ENCODE data around the gene PDP2. TPM values are rescaled to one million over a fixed set of nuclear protein-coding genes. Genes with fewer than 3 reads are reported as not detected.
"Not testable (repeated sequence)": the region's sequence is repeated elsewhere in the genome, so short reads cannot be mapped to it uniquely, and the experiment has no call there.

Gene PDP2
- total RNA-seq, 1 donor from 2014 or later = 11.3 TPM

DNA sequence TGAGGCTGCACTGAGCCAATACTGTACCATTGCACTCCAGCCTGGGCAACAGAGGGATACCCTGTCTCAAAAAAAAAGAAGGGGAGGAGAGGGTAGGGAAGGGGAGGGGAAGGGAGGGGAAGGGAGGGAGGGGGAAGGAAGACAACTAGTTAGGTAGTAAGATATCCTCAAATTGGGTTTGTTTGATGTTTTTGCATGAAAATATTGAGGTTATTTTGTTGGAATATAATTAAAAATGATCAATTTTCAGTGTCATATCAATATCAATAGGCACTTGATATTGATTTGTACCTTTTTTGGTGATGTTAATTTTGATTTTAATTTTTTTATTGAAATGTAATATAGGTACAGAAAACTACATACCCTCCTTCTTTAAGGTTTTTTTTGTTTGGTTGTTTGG lies 16.6 kb upstream of the PDP2 start:
- Mint-ChIP-seq H3K4me1 (ENCODE audit: unreplicated experiment) (peaks cover 2% of the 10 kb centered on the region), H3K27me3 (ENCODE audit: unreplicated experiment) (peaks cover 5% of the 10 kb centered on the region), H3K36me3 (ENCODE audit: low read depth, unreplicated experiment) (no peaks in the 10 kb centered on the region), H3K4me3 (ENCODE audit: unreplicated experiment) (no peak overlapping the region), H3K27ac (ENCODE audit: unreplicated experiment) (no peak overlapping the region), H3K9me3 (ENCODE audit: unreplicated experiment) (no peaks in the 10 kb centered on the region)
- TF ChIP-seq, protein P1, sequence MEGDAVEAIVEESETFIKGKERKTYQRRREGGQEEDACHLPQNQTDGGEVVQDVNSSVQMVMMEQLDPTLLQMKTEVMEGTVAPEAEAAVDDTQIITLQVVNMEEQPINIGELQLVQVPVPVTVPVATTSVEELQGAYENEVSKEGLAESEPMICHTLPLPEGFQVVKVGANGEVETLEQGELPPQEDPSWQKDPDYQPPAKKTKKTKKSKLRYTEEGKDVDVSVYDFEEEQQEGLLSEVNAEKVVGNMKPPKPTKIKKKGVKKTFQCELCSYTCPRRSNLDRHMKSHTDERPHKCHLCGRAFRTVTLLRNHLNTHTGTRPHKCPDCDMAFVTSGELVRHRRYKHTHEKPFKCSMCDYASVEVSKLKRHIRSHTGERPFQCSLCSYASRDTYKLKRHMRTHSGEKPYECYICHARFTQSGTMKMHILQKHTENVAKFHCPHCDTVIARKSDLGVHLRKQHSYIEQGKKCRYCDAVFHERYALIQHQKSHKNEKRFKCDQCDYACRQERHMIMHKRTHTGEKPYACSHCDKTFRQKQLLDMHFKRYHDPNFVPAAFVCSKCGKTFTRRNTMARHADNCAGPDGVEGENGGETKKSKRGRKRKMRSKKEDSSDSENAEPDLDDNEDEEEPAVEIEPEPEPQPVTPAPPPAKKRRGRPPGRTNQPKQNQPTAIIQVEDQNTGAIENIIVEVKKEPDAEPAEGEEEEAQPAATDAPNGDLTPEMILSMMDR (IDR thresholded peaks at IDR 0.05; ENCODE audit: unreplicated experiment) = no peak
- DNase-seq (ENCODE audit: low spot score) = no peak

DNA sequence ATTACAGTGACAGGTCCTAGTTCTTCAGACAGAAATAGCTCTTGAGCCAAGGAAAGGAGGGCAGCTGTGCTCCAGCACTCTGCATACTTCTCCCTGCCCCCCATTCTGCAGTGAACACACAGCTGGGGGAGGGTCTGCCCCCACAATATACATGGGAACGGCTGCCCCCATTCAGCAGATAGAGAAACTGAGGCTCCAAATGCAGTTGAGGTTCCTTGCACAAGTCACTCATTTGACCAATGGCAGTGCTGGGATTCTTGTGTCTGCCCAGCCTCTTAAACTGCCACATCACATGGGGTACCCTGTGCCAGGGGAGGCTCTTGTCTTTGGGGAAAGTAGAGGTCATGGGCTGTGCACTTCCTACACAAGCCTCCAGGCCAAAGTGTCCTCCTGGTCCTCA lies 10.9 kb upstream of the PDP2 start:
- Mint-ChIP-seq H3K4me3 (ENCODE audit: unreplicated experiment) (no peak overlapping the region), H3K27me3 (ENCODE audit: unreplicated experiment) (peaks cover 2% of the 10 kb centered on the region), H3K27ac (ENCODE audit: unreplicated experiment) (no peak overlapping the region), H3K36me3 (ENCODE audit: low read depth, unreplicated experiment) (no peaks in the 10 kb centered on the region), H3K9me3 (ENCODE audit: unreplicated experiment) (no peaks in the 10 kb centered on the region), H3K4me1 (ENCODE audit: unreplicated experiment) (peaks cover 4% of the 10 kb centered on the region)
- TF ChIP-seq, protein P1 (IDR thresholded peaks at IDR 0.05; ENCODE audit: unreplicated experiment) = no peak
- no peak for DNase-seq (ENCODE audit: low spot score)

DNA sequence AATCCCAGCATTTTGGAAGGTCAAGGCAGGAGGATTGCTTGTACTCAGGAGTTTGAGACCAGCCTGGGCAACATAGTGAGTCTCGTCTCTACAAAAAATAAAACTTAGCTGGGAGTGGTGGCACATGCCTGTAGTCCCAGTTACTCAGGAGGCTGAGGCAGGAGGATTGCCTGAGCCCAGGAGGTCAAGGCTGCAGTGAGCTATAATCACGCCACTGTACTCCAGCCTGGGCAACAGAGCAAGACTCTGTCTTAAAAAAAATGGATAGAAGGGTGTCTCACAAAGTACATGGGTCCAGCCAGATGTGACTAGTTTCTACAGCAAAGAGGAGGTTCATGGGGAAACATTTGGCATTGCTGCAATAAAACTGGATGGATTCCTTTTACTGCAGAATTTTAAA lies 9.0 kb upstream of the PDP2 start:
- not testable (repeated sequence) for H3K4me3 Mint-ChIP-seq (ENCODE audit: unreplicated experiment); H3K27me3 Mint-ChIP-seq (ENCODE audit: unreplicated experiment); H3K36me3 Mint-ChIP-seq (ENCODE audit: low read depth, unreplicated experiment); DNase-seq (ENCODE audit: low spot score); H3K4me1 Mint-ChIP-seq (ENCODE audit: unreplicated experiment); H3K27ac Mint-ChIP-seq (ENCODE audit: unreplicated experiment); H3K9me3 Mint-ChIP-seq (ENCODE audit: unreplicated experiment)

DNA sequence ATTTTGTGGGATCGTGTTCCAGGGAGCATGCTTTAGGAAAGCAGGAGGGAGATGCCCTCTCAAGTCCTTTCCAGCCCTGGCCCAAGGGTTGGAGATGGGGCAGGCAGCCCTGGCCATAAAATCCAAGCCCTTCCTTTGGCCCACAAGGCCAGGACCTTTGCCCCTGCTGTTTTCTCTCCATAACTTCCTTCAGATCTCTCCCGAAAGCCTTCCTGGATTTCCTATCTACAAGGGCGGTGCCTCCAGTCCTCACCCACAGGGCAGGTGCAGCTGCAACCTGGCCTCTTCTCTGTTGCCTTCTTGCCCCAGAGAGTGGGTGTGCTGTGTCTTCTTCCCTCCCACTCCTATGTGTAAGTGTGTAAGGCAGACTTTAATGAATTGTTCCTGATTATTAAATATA lies 8.5 kb upstream of the PDP2 start:
- DNase-seq (ENCODE audit: low spot score) = no peak
- H3K9me3 Mint-ChIP-seq (ENCODE audit: unreplicated experiment) = no peaks in the 10 kb centered on the region
- peaks cover 3% of the 10 kb centered on the region for H3K27me3 Mint-ChIP-seq (ENCODE audit: unreplicated experiment)
- H3K4me1 Mint-ChIP-seq (ENCODE audit: unreplicated experiment) = peaks cover 4% of the 10 kb centered on the region
- TF ChIP-seq, protein P1 (IDR thresholded peaks at IDR 0.05; ENCODE audit: unreplicated experiment) = no peak
- H3K27ac Mint-ChIP-seq (ENCODE audit: unreplicated experiment) = no peak overlapping the region
- no peaks in the 10 kb centered on the region for H3K36me3 Mint-ChIP-seq (ENCODE audit: low read depth, unreplicated experiment)
- no peak overlapping the region for H3K4me3 Mint-ChIP-seq (ENCODE audit: unreplicated experiment)

DNA sequence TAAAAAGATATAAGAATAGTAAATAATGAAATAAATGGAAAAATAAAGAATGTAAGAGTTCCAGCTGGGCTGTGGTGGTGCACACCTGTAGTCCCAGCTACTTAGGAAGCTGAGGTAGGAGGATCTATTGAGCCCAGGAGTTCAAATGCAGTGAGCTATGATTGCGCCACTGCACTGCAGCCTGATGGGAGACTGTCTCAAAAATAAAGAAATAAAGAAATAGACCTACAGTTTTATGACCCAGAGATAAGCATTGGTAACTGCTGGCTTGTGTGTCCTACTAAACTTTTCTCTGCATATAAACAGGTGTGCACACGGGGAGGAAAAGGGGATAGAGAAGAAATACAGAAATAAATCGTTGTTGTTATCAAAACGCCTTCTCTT lies 7.8 kb upstream of the PDP2 start:
- peaks cover 4% of the 10 kb centered on the region for H3K4me1 Mint-ChIP-seq (ENCODE audit: unreplicated experiment)
- no peaks in the 10 kb centered on the region for H3K9me3 Mint-ChIP-seq (ENCODE audit: unreplicated experiment)
- DNase-seq (ENCODE audit: low spot score) = no peak
- peaks cover 3% of the 10 kb centered on the region for H3K27me3 Mint-ChIP-seq (ENCODE audit: unreplicated experiment)
- H3K36me3 Mint-ChIP-seq (ENCODE audit: low read depth, unreplicated experiment) = no peaks in the 10 kb centered on the region
- H3K27ac Mint-ChIP-seq (ENCODE audit: unreplicated experiment) = no peak overlapping the region
- no peak overlapping the region for H3K4me3 Mint-ChIP-seq (ENCODE audit: unreplicated experiment)
- TF ChIP-seq, protein P1 (IDR thresholded peaks at IDR 0.05; ENCODE audit: unreplicated experiment) = no peak
